GM10847 (cell line): ENCODE measurements around the gene ATPAF1.

Experiments used
- POLR2A ChIP-seq: IDR thresholded peaks from 2 replicates; pipeline ENCODE4 v1.6.1; 2011; ENCODE audit not compliant: insufficient read length; ENCODE audit errors: extremely low read depth

Gene ATPAF1

GRCh38 chr1:46667782-46668760, at the start of gene ATPAF1:
Gene ATPAF1, minus strand, starts transcription at chr1:46668364. Its CDS starts 42 bp downstream, at chr1:46668322.
- peak; percentile 61 for TF ChIP-seq POLR2A

GRCh38 chr1:46717654-46718053, 49.5 kb upstream of the ATPAF1 start:
- no peak for TF ChIP-seq POLR2A

- TF ChIP-seq POLR2A, result no peak
These were observed 46.8 kb upstream of the ATPAF1 start for GRCh38 chr1:46714976-46715375.

GRCh38 chr1:46708121-46708520, 40.0 kb upstream of the ATPAF1 start:
- no peak for TF ChIP-seq POLR2A

GRCh38 chr1:46705408-46705807, 37.2 kb upstream of the ATPAF1 start:
- no peak for TF ChIP-seq POLR2A

GRCh38 chr1:46703927-46704641, 35.9 kb upstream of the ATPAF1 start:
- TF ChIP-seq POLR2A, result no peak

GRCh38 chr1:46699666-46700065, 31.5 kb upstream of the ATPAF1 start:
- TF ChIP-seq POLR2A, result no peak

- no peak for TF ChIP-seq POLR2A
These were observed 28.9 kb upstream of the ATPAF1 start for GRCh38 chr1:46697053-46697452.

GRCh38 chr1:46692811-46693770, 24.9 kb upstream of the ATPAF1 start:
- TF ChIP-seq POLR2A, result no peak

GRCh38 chr1:46691997-46692790, 24.0 kb upstream of the ATPAF1 start:
- no peak for TF ChIP-seq POLR2A

GRCh38 chr1:46690931-46691421, 22.8 kb upstream of the ATPAF1 start:
- no peak for TF ChIP-seq POLR2A

GRCh38 chr1:46689897-46690296, 21.7 kb upstream of the ATPAF1 start:
- no peak for TF ChIP-seq POLR2A

GRCh38 chr1:46689356-46689755, 21.2 kb upstream of the ATPAF1 start:
- TF ChIP-seq POLR2A, result no peak

- no peak for TF ChIP-seq POLR2A
These were observed 19.9 kb upstream of the ATPAF1 start for GRCh38 chr1:46687921-46688509.
